ENCODE results near the gene EMILIN3. TPM values are rescaled to one million over a fixed set of nuclear protein-coding genes. Genes with fewer than 3 reads are reported as not detected.

Gene EMILIN3
- polyA plus RNA-seq, 2 of the 4 experiments (the other 2 are of a cell fraction): 0.06 to 0.58 TPM

GRCh38 chr20:41367956-41368355, 1.3 kb upstream of the EMILIN3 start:
- peaks cover 4% of the 10 kb centered on the region; the same call in 1 of the 3 replicates for H3K4me1 ChIP-seq
- WGBS (ENCODE audit: missing lambda C conversion rate): 76% methylated on average over 3 of the region's 3 CpGs
- H3K4me3 ChIP-seq: no peak overlapping the region
- FAIRE-seq (no peak), ATAC-seq (no peak), DNase-seq (ENCODE audit: low read depth in 1 of 2, low spot score in 1 of 2) (no peak)
- H3K4me2 ChIP-seq: no peak overlapping the region
- TF ChIP-seq, protein P1, sequence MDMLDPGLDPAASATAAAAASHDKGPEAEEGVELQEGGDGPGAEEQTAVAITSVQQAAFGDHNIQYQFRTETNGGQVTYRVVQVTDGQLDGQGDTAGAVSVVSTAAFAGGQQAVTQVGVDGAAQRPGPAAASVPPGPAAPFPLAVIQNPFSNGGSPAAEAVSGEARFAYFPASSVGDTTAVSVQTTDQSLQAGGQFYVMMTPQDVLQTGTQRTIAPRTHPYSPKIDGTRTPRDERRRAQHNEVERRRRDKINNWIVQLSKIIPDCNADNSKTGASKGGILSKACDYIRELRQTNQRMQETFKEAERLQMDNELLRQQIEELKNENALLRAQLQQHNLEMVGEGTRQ (IDR thresholded peaks at IDR 0.05): no peak
- TF ChIP-seq EHF (CRISPR knock-in tag; IDR thresholded peaks at IDR 0.05) (no peak), RAD21 (conservative IDR thresholded peaks at IDR 0.05 in 1 of 2, IDR thresholded peaks at IDR 0.05 in 1 of 2) (no peak), MAFK (IDR thresholded peaks at IDR 0.05; ENCODE audit: partially characterized antibody) (no peak), FOSB (CRISPR knock-in tag; IDR thresholded peaks at IDR 0.05) (no peak), HOXB13 (CRISPR knock-in tag; IDR thresholded peaks at IDR 0.05; ENCODE audit: low read depth) (no peak), HEYL (CRISPR knock-in tag; IDR thresholded peaks at IDR 0.05) (no peak), GATA3 (IDR thresholded peaks at IDR 0.05; ENCODE audit: borderline replicate concordance) (no peak)
- TF ChIP-seq, protein P2, sequence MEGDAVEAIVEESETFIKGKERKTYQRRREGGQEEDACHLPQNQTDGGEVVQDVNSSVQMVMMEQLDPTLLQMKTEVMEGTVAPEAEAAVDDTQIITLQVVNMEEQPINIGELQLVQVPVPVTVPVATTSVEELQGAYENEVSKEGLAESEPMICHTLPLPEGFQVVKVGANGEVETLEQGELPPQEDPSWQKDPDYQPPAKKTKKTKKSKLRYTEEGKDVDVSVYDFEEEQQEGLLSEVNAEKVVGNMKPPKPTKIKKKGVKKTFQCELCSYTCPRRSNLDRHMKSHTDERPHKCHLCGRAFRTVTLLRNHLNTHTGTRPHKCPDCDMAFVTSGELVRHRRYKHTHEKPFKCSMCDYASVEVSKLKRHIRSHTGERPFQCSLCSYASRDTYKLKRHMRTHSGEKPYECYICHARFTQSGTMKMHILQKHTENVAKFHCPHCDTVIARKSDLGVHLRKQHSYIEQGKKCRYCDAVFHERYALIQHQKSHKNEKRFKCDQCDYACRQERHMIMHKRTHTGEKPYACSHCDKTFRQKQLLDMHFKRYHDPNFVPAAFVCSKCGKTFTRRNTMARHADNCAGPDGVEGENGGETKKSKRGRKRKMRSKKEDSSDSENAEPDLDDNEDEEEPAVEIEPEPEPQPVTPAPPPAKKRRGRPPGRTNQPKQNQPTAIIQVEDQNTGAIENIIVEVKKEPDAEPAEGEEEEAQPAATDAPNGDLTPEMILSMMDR (IDR thresholded peaks at IDR 0.05): no peak
- TF ChIP-seq, protein P3, sequence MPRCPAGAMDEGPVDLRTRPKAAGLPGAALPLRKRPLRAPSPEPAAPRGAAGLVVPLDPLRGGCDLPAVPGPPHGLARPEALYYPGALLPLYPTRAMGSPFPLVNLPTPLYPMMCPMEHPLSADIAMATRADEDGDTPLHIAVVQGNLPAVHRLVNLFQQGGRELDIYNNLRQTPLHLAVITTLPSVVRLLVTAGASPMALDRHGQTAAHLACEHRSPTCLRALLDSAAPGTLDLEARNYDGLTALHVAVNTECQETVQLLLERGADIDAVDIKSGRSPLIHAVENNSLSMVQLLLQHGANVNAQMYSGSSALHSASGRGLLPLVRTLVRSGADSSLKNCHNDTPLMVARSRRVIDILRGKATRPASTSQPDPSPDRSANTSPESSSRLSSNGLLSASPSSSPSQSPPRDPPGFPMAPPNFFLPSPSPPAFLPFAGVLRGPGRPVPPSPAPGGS (IDR thresholded peaks at IDR 0.05): no peak
- no peaks in the 10 kb centered on the region for H3K9me3 ChIP-seq
- ChIA-PET POLR2A (no interaction called here), CTCF (interaction anchor here (1.0 to 1.2 kb wide), 2 partner anchors 9 to 26 kb away, joined by 3 read pairs; no protein-coding TSS in a partner anchor)
- no peak overlapping the region for H3K27ac ChIP-seq

- FAIRE-seq (no peak), DNase-seq (ENCODE audit: low read depth in 1 of 2, low spot score in 1 of 2) (no peak), ATAC-seq (no peak)
- WGBS (ENCODE audit: missing lambda C conversion rate): 68% methylated on average over 13 of the region's 13 CpGs
- CTCF ChIA-PET: interaction anchor here (1.0 to 1.2 kb wide), 2 partner anchors 9 to 25 kb away, joined by 3 read pairs; no protein-coding TSS in a partner anchor
- Histone ChIP-seq H3K4me2 (no peak overlapping the region), H3K4me3 (no peak overlapping the region), H3K9me3 (no peaks in the 10 kb centered on the region), H3K4me1 (peaks cover 4% of the 10 kb centered on the region; the same call in 1 of the 3 replicates), H3K27ac (no peak overlapping the region)
- TF ChIP-seq HMGXB4 (CRISPR knock-in tag; IDR thresholded peaks at IDR 0.05; ENCODE audit: borderline replicate concordance): no peak
- TF ChIP-seq HDAC2 (IDR thresholded peaks at IDR 0.05): no peak
- no peak for TF ChIP-seq NFE2L2 (conservative IDR thresholded peaks at IDR 0.05; ENCODE audit: low read length)
- TF ChIP-seq FOXS1 (CRISPR knock-in tag; IDR thresholded peaks at IDR 0.05): no peak
- TF ChIP-seq TP53 (CRISPR knock-in tag; IDR thresholded peaks at IDR 0.05): no peak
- POLR2A ChIA-PET: no interaction called here
These were observed 726 bp upstream of the EMILIN3 start for GRCh38 chr20:41367393-41367695.

- ChIA-PET CTCF (no interaction called here), POLR2A (no interaction called here)
- peak in 1 of 2 experiments; percentile 8; a peak in 3 of 6 replicates for ATAC-seq
- Histone ChIP-seq H3K27ac (peak overlapping the region in 1 of 2 experiments; percentile 81; a peak in 3 of 6 replicates), H3K4me1 (peaks cover 4% of the 10 kb centered on the region; the same call in 1 of the 3 replicates), H3K9me3 (no peaks in the 10 kb centered on the region), H3K4me2 (peak overlapping the region; percentile 88), H3K4me3 (peak overlapping the region; percentile 48)
- WGBS (ENCODE audit: missing lambda C conversion rate): 70% methylated on average over 27 of the region's 76 CpGs
- no peak for FAIRE-seq
- no peak for DNase-seq (ENCODE audit: low read depth in 1 of 2, low spot score in 1 of 2)
- TF ChIP-seq MAX (IDR thresholded peaks at IDR 0.05): no peak
- TF ChIP-seq RAD21 (conservative IDR thresholded peaks at IDR 0.05 in 1 of 2, IDR thresholded peaks at IDR 0.05 in 1 of 2): no peak
- TF ChIP-seq NFE2L2 (conservative IDR thresholded peaks at IDR 0.05; ENCODE audit: low read length): no peak
- TF ChIP-seq, protein P1 (IDR thresholded peaks at IDR 0.05): no peak
- no peak for TF ChIP-seq TP53 (CRISPR knock-in tag; IDR thresholded peaks at IDR 0.05)
- no peak for TF ChIP-seq REST (IDR thresholded peaks at IDR 0.05)
- TF ChIP-seq CBX2 (IDR thresholded peaks at IDR 0.05; ENCODE audit: borderline replicate concordance, low read depth): no peak
- no peak for TF ChIP-seq FOSB (CRISPR knock-in tag; IDR thresholded peaks at IDR 0.05)
- TF ChIP-seq, protein P4, sequence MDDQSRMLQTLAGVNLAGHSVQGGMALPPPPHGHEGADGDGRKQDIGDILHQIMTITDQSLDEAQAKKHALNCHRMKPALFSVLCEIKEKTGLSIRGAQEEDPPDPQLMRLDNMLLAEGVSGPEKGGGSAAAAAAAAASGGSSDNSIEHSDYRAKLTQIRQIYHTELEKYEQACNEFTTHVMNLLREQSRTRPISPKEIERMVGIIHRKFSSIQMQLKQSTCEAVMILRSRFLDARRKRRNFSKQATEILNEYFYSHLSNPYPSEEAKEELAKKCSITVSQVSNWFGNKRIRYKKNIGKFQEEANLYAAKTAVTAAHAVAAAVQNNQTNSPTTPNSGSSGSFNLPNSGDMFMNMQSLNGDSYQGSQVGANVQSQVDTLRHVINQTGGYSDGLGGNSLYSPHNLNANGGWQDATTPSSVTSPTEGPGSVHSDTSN (IDR thresholded peaks at IDR 0.05): no peak
These were observed 657 bp downstream of the EMILIN3 start for GRCh38 chr20:41365777-41366545.
